ENCODE measurements around the gene THAP4.
"Not testable (repeated sequence)": the region's sequence is repeated elsewhere in the genome, so short reads cannot be mapped to it uniquely, and the experiment has no call there.

Gene THAP4

GRCh38 chr2:241668354-241668753 lies 31.4 kb upstream of the THAP4 start:
- H3K4me3 ChIP-seq = no peak overlapping the region
- no peak overlapping the region for H3K27ac ChIP-seq

GRCh38 chr2:241666627-241667400 lies 29.9 kb upstream of the THAP4 start:
- H3K4me3 ChIP-seq = no peak overlapping the region
- H3K27ac ChIP-seq = no peak overlapping the region

- Histone ChIP-seq H3K4me3 (no peak overlapping the region), H3K27ac (peak overlapping the region in 1 of 21 experiments; percentile 29)
These were observed 28.9 kb upstream of the THAP4 start for GRCh38 chr2:241665731-241666440.

- not testable (repeated sequence) for H3K27ac ChIP-seq
These were observed 25.8 kb upstream of the THAP4 start for GRCh38 chr2:241662731-241663130.

GRCh38 chr2:241660593-241661213 lies 23.7 kb upstream of the THAP4 start:
- Histone ChIP-seq H3K27ac (no peak overlapping the region), H3K4me3 (no peak overlapping the region)

More at GRCh38 chr2:241662731-241663130, 25.8 kb upstream of the THAP4 start:
- H3K4me3 ChIP-seq = not testable (repeated sequence)

GRCh38 chr2:241659150-241659739 lies 22.3 kb upstream of the THAP4 start:
- H3K27ac ChIP-seq = no peak overlapping the region

GRCh38 chr2:241658296-241658695 lies 21.3 kb upstream of the THAP4 start:
- Histone ChIP-seq H3K27ac (no peak overlapping the region), H3K4me3 (no peak overlapping the region)

More at GRCh38 chr2:241659150-241659739, 22.3 kb upstream of the THAP4 start:
- H3K4me3 ChIP-seq = no peak overlapping the region

GRCh38 chr2:241657786-241658254 lies 20.9 kb upstream of the THAP4 start:
- no peak overlapping the region for H3K27ac ChIP-seq
- no peak overlapping the region for H3K4me3 ChIP-seq

GRCh38 chr2:241656190-241656741 lies 19.3 kb upstream of the THAP4 start:
- Histone ChIP-seq H3K27ac (no peak overlapping the region), H3K4me3 (no peak overlapping the region)

GRCh38 chr2:241655516-241656189 lies 18.7 kb upstream of the THAP4 start:
- no peak overlapping the region for H3K4me3 ChIP-seq
- H3K27ac ChIP-seq = no peak overlapping the region

GRCh38 chr2:241654551-241654950 lies 17.6 kb upstream of the THAP4 start:
- H3K27ac ChIP-seq = no peak overlapping the region

GRCh38 chr2:241653210-241653750 lies 16.3 kb upstream of the THAP4 start:
- H3K27ac ChIP-seq = no peak overlapping the region

More at GRCh38 chr2:241654551-241654950, 17.6 kb upstream of the THAP4 start:
- H3K4me3 ChIP-seq = no peak overlapping the region

GRCh38 chr2:241652722-241653121 lies 15.8 kb upstream of the THAP4 start:
- no peak overlapping the region for H3K4me3 ChIP-seq
- H3K27ac ChIP-seq = no peak overlapping the region

More at GRCh38 chr2:241653210-241653750, 16.3 kb upstream of the THAP4 start:
- no peak overlapping the region for H3K4me3 ChIP-seq

GRCh38 chr2:241652142-241652541 lies 15.2 kb upstream of the THAP4 start:
- no peak overlapping the region for H3K27ac ChIP-seq
- H3K4me3 ChIP-seq = no peak overlapping the region

GRCh38 chr2:241649927-241650326 lies 13.0 kb upstream of the THAP4 start:
- Histone ChIP-seq H3K4me3 (no peak overlapping the region), H3K27ac (no peak overlapping the region)

- no peak overlapping the region for H3K27ac ChIP-seq
- H3K4me3 ChIP-seq = no peak overlapping the region
These were observed 12.4 kb upstream of the THAP4 start for GRCh38 chr2:241649404-241649803.

- Histone ChIP-seq H3K27ac (no peak overlapping the region), H3K4me3 (no peak overlapping the region)
These were observed 11.5 kb upstream of the THAP4 start for GRCh38 chr2:241648453-241648852.

- Histone ChIP-seq H3K27ac (no peak overlapping the region), H3K4me3 (no peak overlapping the region)
These were observed 9.1 kb upstream of the THAP4 start for GRCh38 chr2:241645915-241646645.
